ENCODE results near the gene AGBL3.
"Not testable (repeated sequence)": the region's sequence is repeated elsewhere in the genome, so short reads cannot be mapped to it uniquely, and the experiment has no call there.

Gene AGBL3

DNA sequence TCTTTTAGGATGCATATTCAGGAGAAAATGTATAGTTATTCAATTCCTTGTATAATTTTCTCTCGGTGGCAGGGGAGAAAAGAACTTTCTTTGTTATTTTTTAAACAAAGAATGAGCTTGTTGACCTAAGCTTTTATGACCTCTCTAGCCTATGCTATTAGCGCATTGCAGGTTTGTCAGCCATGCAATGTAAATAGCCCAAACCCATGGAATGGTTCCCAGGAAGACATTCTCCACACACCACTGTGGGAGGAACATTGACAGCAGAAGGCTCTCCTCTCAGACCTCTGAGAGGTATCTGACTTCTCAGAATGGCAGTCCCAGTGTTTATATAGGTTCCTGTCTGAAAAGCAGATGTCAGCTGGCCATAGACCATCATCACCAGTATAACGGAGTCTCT is 19.6 kb upstream of the AGBL3 start:
- DNase-seq: no peak

DNA sequence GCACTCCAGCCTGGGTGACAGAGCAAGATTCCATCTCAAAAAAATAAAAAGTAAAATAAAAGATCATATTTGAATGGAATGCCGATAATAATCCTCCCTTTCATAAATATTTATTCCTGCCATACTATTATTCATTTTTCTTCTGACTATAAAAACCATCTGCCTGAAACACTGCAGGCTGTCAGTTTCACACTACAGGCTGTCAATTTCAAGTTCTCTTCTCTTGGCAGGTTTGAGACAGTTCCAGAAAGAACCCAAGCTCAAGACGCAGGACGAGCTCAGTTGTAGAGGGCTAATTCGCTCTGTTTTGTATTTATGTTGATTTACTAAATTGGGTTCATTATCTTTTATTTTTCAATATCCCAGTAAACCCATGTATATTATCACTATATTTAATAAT is 18.2 kb upstream of the AGBL3 start:
- no peak for DNase-seq

DNA sequence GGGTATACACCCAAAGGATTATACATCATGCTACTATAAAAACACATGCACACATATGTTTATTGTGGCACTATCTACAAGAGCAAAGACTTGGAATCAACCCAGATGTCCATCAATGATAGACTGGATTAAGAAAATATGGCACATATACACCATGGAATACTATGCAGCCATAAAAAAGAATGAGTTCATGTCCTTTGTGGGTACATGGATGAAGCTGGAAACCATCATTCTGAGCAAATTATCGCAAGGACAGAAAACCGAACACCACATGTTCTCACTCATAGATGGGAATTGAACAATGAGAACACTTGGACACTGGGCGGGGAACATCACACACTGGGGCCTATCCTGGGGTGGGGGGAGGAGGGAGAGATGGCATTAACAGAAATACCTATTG is 4.7 kb upstream of the AGBL3 start:
- DNase-seq: not testable (repeated sequence)

DNA sequence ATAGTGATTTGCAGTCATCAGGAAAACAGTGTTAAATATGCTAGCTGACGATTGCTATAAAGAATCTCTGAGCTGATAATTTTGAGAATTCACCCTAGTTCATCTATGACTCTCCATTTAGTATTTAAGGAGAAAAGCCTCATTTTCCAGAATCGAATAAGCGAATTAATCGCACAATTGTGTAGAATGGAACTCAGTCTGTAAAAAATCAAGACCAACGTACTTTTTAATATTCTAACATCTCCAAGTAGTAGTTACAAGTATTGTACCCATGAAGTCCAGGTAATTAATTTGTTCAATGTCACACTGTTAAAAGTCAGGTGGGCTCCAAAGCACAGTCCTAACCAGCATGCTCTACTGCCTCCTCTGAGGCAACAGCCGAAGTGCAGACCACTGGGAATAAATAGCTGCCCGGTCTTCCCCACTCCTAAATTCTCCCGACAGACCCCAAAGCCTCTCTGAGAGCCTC is 380 bp upstream of the AGBL3 start:
- no peak for DNase-seq

DNA sequence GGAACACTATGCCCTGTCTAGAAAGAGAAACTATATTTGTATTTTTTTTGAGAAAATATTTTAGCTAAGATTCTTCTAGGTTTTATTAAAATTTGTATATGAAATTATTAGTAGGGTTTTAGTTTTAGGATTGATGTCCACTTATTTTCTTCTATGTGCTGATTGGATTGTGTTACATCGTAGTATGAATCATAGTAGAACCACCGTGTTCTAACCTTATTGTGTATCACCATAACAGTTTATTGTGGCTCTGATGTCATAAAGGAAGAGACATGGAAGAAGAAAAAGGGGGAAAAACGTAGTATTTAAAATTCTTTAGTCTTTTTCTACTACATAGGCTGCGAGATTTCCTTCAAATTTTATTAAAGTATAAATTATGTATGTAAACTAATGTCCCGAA is 1.9 kb downstream of the AGBL3 start:
- DNase-seq: no peak

DNA sequence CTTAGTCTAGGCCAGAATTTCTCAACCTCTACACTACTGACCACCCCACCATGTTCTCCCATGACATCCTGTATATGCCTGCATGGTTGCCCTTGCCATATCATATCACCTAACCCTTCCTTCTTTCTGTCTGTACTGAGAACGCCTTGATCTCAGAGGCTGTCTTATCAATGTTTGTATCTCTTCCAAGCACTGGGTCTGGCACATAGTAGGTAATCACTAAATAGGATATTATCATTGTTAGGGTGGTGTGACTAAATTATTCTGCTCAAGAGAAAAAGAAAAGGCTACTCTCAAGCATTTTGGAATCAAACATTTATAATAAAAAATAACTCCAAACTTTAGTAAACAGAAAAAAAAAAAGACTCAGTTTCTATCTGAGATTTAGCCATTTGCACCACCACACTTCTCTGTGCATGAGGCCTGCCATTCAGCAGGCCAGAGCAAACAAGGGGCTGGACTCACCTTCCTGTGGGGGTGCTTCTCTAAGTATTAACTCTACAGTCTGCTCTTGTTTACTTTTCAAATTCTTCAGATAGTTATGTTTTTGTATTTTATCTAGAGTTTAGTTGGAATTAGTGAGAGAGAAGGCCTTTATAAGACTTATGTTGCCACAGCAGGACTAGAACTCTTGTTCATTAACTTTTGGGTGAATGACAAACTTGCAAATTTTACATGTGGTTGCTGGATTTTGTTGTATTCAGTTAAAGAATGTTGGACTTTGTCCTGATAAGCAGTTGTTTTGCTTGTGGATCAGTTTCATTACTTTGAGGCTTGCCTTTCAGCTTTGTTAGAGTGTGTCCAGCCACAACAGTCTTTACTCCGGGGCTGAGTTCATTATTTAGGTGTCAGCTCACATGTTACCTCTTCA is 5.4 kb downstream of the AGBL3 start:
- no peak for DNase-seq

DNA sequence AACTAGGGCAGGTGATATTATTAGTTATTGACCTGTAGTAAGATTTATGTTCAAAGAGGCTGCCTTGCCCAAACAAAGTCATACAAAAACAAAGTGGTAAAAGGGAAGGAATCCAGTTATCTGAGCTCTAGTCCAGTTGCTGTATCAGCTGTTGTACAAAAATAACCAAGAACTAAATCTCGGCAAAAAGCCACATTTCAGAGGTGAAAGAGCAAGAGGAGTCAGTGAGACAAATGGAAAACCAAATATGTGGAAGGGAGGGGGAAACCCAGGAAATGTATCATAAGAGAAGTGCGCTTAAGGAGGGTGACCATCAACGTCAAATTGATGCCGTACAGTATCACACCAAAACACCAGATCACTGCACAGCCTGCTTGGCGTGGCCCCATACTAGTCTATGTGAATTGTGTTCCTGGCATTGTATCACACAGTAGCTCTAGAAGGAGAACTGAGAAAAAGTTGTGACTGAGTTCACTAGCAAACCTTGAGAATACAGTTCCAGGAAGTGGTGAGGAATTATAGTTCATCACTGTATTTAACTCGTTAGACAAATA is 6.4 kb downstream of the AGBL3 start:
- no peak for DNase-seq

DNA sequence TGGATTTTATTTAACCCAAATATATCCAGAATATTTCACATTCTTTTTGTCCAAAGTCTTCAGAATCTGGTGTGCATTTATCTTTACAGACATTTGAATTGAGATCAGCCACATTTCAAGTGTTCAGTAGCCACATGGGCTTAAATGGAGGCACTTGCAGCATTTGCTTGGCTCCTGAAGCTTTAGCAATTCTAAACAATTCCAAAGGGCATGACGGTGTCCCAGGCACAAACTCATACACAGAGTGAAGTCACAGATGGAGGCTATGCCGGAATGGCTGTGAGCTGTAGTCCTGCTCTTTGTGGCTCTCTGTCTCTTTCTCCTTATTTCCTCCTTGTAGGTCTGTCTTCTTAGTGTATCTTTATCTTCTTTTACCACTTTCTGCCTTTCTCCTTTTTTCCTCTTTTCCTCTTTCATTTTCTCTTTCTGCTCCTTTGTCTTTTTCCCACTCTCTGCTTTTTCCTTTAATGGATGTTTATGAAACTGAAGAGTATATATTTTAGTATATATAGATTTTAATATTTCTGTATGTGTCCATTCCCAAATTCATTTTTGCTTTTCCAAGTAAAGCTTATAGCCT is 7.7 kb downstream of the AGBL3 start:
- DNase-seq: no peak

DNA sequence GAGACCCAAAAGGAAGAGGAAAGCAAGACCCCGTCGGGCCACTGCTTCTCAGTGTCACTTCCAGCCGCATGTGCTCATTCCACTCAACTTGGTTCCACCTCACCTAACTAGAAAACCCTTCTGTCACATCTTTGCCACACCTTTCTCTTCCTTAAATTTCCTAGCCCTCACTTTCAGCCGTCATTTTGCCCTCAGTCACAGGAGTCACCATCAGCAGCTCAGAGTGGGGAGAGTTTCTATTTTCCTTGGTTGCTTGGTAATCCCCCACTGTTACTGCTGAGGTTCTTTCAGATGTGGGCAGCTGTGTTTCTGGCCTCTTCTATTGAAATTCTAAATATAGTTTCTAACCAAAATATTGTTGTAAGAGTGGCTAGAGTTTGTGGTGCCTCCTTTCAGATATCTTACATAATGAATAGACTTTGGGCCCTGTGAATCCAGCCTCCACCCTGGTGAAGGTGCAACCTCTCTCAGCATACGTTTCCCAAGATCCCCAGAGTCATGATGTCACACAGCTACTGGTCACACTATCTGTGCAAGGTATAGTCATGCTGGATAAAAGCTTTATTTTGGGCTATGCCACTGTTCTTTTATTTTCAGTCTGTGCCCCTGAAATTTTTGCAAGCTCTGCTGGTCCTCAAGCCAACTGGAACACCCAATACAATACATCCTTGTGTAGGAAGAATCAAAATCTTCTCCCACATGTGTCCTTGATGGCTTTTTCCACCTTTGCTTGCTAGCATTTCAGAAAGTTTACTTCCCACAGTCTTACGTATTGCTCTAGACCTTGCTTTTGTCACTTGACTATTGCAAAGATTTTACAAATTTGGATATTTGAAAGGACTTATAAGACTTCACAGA is 9.2 kb downstream of the AGBL3 start:
- DNase-seq: no peak

DNA sequence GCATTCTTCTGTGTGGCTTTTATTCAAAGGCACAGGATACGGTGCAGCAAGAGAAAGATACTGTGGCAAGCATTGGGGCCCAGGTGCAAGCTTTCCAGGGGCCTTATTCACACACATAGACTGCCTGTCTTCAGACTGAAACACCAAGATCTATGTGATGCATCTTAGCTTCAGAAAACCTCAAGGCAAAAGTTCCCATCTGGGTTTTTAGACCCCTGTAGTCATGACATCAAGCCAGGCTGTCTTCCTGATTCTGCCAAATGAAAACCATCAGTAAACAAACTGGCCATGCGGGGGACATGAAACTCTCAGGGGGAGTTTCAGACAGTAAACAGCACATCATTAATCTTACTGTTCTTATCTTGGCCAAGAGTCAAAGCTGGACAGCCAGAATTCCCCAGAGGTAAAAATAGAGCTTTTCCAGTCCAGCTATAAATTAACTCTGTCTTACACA is 9.8 kb downstream of the AGBL3 start:
- DNase-seq: no peak

DNA sequence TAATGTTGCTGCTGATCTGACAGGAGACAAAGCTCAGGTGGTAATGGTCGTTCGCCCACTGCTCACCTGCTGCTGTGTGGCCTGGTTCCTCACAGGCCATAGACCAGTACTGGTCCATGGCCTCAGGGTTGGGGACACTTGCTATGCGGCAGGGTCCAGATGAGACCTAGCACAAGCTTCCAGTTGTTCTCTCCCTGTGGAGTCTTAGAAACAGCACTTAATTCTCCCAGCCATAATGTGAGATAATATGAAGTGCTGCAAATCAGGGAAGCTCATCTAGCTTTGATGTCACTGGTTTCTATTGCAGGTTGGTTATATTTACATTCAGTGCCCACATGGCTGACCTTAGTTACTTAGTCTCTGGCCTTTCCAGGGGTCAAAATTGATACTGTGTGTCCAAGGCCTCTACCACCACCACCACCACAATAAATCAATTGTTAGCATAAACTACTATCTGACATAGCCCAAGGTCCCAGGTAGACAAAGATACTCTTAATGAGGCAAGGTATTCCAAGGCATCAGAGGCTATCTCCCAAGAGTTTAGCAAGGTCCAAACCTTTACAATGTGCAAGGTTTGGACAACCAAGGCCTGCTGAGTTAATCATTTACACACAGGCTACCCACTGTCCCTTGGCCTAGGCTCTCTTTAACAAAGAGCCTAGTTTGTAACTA is 11.0 kb downstream of the AGBL3 start:
- DNase-seq: no peak

DNA sequence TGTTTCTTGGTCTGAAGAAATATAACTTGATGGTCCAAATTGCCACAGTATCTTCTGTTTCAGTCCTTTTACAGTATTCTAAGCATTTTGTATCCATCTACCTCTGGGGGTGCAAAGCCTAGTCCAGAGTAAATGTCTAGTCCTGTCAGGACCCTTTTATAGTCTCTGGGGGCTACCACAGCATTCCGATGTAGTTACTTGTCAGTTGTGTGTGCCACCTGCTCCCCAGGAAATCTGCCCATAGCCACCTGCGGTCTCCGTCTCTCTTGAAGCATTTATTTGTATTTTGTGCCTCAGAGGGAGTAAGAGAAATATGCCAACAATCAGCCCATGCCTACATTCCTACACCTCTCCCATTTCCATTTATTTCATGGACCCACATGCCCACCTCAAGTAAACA is 12.8 kb downstream of the AGBL3 start:
- no peak for DNase-seq

DNA sequence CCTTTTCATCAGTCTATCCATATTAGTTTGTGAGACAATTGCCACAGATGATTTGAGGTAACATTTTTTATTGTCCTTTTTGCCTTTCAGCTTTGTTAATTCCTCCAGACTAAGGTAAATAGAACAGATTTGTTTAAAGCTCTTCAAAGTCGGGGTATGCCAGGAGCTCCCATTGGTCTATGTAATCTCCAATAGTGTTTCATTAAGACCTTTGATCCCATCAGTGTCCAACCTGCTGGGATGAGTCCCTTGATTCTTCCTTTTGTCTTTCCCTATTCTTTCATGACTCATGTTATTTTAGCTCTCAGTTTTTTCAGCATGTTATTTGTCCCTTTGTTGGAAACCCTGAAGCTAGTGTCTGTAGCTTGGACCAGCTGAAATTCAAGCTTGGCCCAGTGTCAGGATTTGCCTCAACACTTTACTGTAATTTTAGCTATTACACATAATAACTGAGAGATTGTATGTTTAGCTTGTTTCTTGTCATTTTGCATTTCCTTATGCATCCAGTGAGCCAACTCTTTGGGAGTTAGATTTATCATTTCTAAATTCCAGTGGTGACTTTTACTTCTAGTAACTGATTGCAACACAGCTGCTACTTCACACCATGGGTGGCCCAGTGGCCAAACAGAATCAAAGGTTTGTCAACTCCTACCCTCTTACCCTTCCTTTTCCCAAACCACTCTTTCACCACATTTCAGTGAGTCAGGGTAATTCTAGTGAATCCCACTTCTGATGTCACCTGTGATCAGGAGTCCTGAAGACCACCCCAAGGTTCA is 15.3 kb downstream of the AGBL3 start:
- DNase-seq: no peak

DNA sequence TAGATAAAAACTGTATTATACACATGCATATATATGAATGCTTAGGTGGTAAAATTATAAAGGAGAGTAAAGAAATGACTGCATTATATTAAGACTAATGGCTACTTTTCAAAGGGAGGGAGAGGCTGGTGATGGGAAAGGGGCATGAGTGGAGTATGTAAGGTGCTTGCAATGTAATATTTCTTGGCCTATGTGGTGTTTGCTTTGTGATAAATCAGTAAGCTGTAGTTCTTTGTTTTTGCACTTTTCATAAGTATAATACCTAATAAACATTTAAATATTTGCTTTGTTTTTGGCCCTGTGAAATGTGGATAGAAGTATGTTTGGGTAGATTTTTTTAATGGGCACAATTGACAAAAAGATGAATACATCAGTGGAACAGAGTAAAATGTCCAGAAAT is 25.9 kb downstream of the AGBL3 start:
- no peak for DNase-seq

DNA sequence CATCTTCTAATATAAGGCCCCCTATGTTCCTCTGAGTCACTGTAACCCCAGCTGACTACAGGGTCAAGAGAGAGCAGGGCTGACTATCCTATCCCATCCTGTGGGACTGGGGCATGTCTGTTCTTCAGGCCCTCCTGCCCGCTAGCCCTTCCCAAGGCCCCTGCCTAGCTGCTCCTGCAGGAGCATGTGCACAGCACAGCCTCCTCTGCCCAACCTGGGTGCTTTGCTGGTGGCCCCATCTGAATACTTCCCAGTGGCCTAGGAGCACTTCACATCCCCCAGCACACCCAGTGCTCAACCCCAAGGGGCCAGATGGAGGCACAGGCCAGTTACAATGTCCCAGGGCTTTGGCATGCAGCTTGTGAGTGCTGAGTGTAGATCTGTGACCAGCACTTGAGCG is 37.3 kb downstream of the AGBL3 start:
- DNase-seq: no peak

DNA sequence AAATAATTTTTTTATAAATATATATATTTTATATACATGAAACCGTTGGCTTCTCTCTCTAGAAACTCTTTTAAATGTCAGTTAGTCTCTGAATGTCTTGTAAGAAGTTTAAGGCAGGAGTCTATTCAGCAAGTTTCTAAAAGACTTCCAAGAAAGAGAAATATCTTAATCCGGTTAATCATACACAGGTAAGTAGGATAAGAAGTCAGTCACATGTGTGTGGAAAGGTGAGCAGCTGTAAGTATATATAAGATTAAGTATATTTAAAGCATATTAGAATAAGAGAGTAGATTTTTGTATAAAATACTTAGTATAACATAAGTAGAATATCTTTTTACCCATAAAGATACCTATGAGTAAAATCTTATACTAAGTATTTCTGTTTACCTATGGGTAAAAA is 48.9 kb downstream of the AGBL3 start:
- DNase-seq: no peak

DNA sequence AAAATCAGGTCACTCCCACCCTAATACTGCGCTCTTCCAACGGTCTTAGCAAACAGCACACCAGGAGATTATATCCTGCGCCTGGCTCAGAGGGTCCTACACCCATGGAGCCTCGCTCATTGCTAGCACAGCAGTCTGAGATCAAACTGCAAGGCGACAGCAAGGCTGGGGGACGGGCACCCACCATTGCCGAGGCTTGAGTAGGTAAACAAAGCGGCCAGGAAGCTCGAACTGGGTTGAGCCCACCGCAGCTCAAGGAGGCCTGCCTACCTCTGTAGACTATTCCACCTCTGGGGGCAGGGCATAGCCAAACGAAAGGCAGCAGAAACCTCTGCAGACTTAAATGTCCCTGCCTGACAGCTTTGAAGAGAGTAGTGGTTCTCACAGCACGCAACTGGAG is 80.7 kb downstream of the AGBL3 start:
- not testable (repeated sequence) for DNase-seq

DNA sequence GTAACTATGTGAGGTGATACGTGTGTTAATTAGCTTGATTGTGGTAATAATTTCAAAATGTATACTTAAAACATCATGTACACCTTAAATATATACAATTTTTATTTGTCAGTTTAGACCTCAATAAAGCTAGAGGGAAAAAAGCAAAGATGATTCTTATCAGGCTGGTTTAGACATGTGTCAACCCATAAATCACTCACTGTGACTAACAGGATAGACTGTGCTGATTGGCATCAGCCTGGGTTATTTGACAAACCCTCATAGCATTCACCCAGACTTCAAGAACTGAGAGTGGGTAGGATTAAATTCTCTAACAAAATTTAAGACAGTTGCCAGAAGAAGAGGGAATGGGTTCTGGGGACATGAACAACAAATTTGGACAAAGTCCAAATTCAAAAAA is 87.8 kb downstream of the AGBL3 start:
- no peak for DNase-seq

DNA sequence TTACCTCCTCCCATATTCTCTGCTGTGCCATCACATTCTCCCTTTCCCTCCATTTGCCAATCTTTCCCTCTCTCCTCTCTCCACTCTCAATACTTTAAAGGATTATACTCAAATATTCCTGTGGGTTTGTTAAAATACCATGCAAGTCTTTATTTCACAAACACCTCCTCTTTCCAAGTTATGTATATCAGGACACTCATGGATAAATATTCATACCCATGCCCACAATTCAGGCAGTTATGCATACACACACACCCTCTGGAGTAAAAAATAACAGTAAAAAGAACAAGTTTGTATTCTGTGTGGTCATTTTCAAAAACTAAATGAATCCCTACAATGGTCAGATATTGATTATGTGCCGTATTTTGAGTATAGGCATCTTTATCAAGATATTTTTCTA is 88.2 kb downstream of the AGBL3 start:
- DNase-seq: no peak

DNA sequence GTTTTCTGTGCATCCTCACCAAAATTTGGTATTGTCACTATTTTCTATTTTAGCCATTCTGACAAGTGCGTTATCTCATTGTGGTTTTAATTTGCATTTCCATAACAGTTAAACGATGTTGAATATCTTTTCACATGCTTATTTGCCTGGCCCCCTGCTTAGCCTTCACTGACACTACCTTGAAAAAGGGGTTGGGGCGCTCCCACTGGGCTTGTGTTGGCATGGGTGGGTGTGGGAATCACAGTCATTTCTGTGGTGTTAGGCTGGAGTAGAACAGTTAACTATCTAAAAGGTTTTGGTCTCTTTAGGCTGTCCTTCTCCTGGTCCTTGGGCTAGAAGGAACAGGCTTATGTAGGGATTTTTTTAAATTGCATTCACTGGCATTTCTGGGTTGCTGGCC is 89.4 kb downstream of the AGBL3 start:
- DNase-seq: no peak

DNA sequence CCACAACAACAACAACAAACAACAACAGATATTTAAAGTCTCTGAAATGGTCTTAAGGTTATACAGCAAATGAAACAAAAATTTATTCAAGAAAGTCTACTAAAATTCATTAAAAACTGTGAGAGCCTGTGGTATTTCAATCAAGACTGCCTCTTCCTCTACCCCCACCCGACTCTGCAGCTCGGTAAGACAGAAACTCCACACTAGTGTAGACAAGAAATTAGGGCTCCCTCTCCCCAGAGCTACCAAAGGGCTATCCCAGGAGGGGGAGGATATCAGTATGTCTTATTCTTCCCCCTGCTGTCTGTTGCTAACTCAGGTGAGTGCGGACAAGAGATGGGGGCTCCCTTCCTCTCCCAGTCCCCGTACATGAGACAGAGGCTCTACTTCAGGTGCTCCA is 90.6 kb downstream of the AGBL3 start:
- no peak for DNase-seq

DNA sequence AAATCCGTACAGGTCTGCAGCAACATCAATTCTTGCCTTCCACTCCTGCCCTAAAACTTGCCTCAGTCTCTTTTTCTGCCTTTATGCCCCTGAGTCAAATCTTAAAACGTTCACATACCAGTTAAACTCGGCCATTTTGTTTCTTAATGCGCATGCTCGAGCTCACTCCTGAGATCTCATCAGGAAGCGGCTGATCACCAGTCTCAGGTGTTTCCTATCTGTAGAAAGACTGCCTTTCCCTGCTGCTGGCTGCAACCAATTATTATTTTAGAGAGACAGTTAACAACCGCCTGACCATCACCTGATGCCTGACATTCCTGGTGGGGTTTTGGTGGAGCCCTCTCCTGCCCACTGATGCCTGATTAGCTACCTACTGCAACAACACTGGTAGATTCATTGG is 91.3 kb downstream of the AGBL3 start:
- DNase-seq: no peak

Measured in stimulated activated CD4-positive, alpha-beta T cell treated with anti-CD3 and anti-CD28 coated beads, Interleukin-4, amount 100 ng/mL, for 1 hour (primary cell).